Astrocyte (in vitro differentiated cells and primary cell): ENCODE results near the gene PGRMC2. TPM values are rescaled to one million over a fixed set of nuclear protein-coding genes. Genes with fewer than 3 reads are reported as not detected.

Source experiments
- DNase-seq: peaks from one replicate; pipeline ENCODE4 v3.0.0-alpha.2; 2010; ENCODE audit warnings: low read depth
- FAIRE-seq: peaks from 2 replicates; lab custom pipeline; 2011; peaks lifted over from hg19 to GRCh38; lab: Jason Lieb, UNC
- H2AFZ ChIP-seq: 2 replicates; pipeline ENCODE4 v1.6.0; 2012; ENCODE audit warnings: low read depth, low read length, inconsistent platforms
- H3K27ac ChIP-seq: 2 replicates; pipeline ENCODE4 v1.5.1; 2011; ENCODE audit warnings: low read depth, low read length, inconsistent platforms
- H3K27me3 ChIP-seq: 2 replicates; pipeline ENCODE4 v1.6.0; 2011; ENCODE audit warnings: low read length, inconsistent platforms; ENCODE audit not compliant: insufficient read depth
- H3K36me3 ChIP-seq: 2 replicates; pipeline ENCODE4 v1.5.1; 2011; ENCODE audit warnings: low read length, inconsistent platforms; ENCODE audit not compliant: insufficient read depth
- H3K4me1 ChIP-seq: 2 replicates; pipeline ENCODE4 v1.5.1; 2011; ENCODE audit warnings: low read length, inconsistent platforms; ENCODE audit not compliant: insufficient read depth
- H3K4me2 ChIP-seq: 2 replicates; pipeline ENCODE4 v1.6.0; 2012; ENCODE audit warnings: low read length, inconsistent platforms
- H3K4me3 ChIP-seq: 2 replicates; pipeline ENCODE4 v1.5.1; 2011; ENCODE audit warnings: low read depth, mild to moderate bottlenecking, low read length, inconsistent platforms; ENCODE audit not compliant: insufficient read depth
- H3K79me2 ChIP-seq: 2 replicates; pipeline ENCODE4 v1.6.0; 2012; ENCODE audit warnings: mild to moderate bottlenecking, low read length, inconsistent platforms; ENCODE audit not compliant: insufficient read depth
- H3K9ac ChIP-seq: 2 replicates; pipeline ENCODE4 v1.6.0; 2012; ENCODE audit warnings: mild to moderate bottlenecking, low read length, inconsistent platforms
- H3K9me3 ChIP-seq: 2 replicates; pipeline ENCODE4 v1.5.1; 2012; ENCODE audit warnings: low read depth, mild to moderate bottlenecking, low read length, inconsistent platforms; ENCODE audit not compliant: insufficient read depth
- H4K20me1 ChIP-seq: 2 replicates; pipeline ENCODE4 v1.6.0; 2012; ENCODE audit warnings: low read length, inconsistent platforms; ENCODE audit not compliant: insufficient read depth
- H3K27ac Mint-ChIP-seq: one replicate; pipeline ENCODE4 v1.8.0; 2021; ENCODE audit warnings: mild to moderate bottlenecking, mixed read lengths; ENCODE audit not compliant: unreplicated experiment
- H3K27me3 Mint-ChIP-seq: one replicate; pipeline ENCODE4 v1.8.0; 2021; ENCODE audit warnings: low read depth, mixed read lengths; ENCODE audit not compliant: unreplicated experiment
- H3K36me3 Mint-ChIP-seq: one replicate; pipeline ENCODE4 v1.8.0; 2021; ENCODE audit warnings: low read depth, mixed read lengths; ENCODE audit not compliant: unreplicated experiment
- H3K4me1 Mint-ChIP-seq: one replicate; pipeline ENCODE4 v1.8.0; 2021; ENCODE audit warnings: low read depth, mixed read lengths; ENCODE audit not compliant: unreplicated experiment
- H3K4me3 Mint-ChIP-seq: one replicate; pipeline ENCODE4 v1.8.0; 2021; ENCODE audit warnings: mild to moderate bottlenecking, moderate library complexity, mixed read lengths; ENCODE audit not compliant: unreplicated experiment
- H3K9me3 Mint-ChIP-seq: one replicate; pipeline ENCODE4 v1.8.0; 2021; ENCODE audit warnings: mild to moderate bottlenecking, mixed read lengths; ENCODE audit not compliant: unreplicated experiment
- EZH2 ChIP-seq: IDR thresholded peaks from 2 replicates; pipeline ENCODE4 v1.6.1; 2012; ENCODE audit warnings: mild to moderate bottlenecking, low read length, inconsistent platforms; ENCODE audit not compliant: insufficient read depth
- total RNA-seq: library from RNA; stranded (reverse); gene quantifications from 2 replicates; pipeline ENCODE4 v1.2.1, GENCODE V29; 2021
- TF ChIP-seq, protein P1 (sequence below): IDR thresholded peaks from 2 replicates; pipeline ENCODE4 v1.5.1; 2011; ENCODE audit warnings: low read depth, mild to moderate bottlenecking, inconsistent platforms, low read length, moderate library complexity; ENCODE audit not compliant: insufficient read depth

PGRMC2 gene
- total RNA-seq, 1 donor from 2014 or later = 158 TPM

GRCh38 chr4:128225148-128225547 is 62.5 kb downstream of the PGRMC2 start:
- Histone ChIP-seq H4K20me1 (no peaks in the 10 kb centered on the region), H3K36me3 (no peaks in the 10 kb centered on the region), H3K9ac (no peak overlapping the region), H2AFZ (no peak overlapping the region), H3K79me2 (no peaks in the 10 kb centered on the region), H3K4me2 (no peak overlapping the region), H3K27ac (no peak overlapping the region), H3K4me1 (peaks cover 37% of the 10 kb centered on the region), H3K9me3 (no peaks in the 10 kb centered on the region), H3K27me3 (no peaks in the 10 kb centered on the region), H3K4me3 (no peak overlapping the region)
- FAIRE-seq = no peak
- peak; percentile 89 for DNase-seq
- Mint-ChIP-seq H3K27me3 (no peaks in the 10 kb centered on the region), H3K4me3 (no peak overlapping the region), H3K4me1 (peaks cover 40% of the 10 kb centered on the region), H3K9me3 (peaks cover 6% of the 10 kb centered on the region), H3K36me3 (peaks cover 2% of the 10 kb centered on the region), H3K27ac (no peak overlapping the region)
- no peak for TF ChIP-seq EZH2
- TF ChIP-seq, protein P1, sequence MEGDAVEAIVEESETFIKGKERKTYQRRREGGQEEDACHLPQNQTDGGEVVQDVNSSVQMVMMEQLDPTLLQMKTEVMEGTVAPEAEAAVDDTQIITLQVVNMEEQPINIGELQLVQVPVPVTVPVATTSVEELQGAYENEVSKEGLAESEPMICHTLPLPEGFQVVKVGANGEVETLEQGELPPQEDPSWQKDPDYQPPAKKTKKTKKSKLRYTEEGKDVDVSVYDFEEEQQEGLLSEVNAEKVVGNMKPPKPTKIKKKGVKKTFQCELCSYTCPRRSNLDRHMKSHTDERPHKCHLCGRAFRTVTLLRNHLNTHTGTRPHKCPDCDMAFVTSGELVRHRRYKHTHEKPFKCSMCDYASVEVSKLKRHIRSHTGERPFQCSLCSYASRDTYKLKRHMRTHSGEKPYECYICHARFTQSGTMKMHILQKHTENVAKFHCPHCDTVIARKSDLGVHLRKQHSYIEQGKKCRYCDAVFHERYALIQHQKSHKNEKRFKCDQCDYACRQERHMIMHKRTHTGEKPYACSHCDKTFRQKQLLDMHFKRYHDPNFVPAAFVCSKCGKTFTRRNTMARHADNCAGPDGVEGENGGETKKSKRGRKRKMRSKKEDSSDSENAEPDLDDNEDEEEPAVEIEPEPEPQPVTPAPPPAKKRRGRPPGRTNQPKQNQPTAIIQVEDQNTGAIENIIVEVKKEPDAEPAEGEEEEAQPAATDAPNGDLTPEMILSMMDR = no peak

GRCh38 chr4:128221586-128221985 is 66.0 kb downstream of the PGRMC2 start:
- no peak overlapping the region for H3K9ac ChIP-seq
- Mint-ChIP-seq H3K27ac (no peak overlapping the region), H3K27me3 (no peaks in the 10 kb centered on the region), H3K4me3 (no peak overlapping the region), H3K4me1 (peaks cover 19% of the 10 kb centered on the region), H3K36me3 (peaks cover 1% of the 10 kb centered on the region), H3K9me3 (no peaks in the 10 kb centered on the region)
- peak; percentile 76 for DNase-seq
- H3K79me2 ChIP-seq = no peaks in the 10 kb centered on the region
- TF ChIP-seq EZH2 = no peak
- TF ChIP-seq, protein P1 = no peak
- no peaks in the 10 kb centered on the region for H3K27me3 ChIP-seq
- H2AFZ ChIP-seq = no peak overlapping the region
- no peaks in the 10 kb centered on the region for H3K36me3 ChIP-seq
- no peaks in the 10 kb centered on the region for H3K9me3 ChIP-seq
- peak overlapping the region; percentile 33 for H3K27ac ChIP-seq
- H3K4me2 ChIP-seq = peak overlapping the region; percentile 7
- no peak overlapping the region for H3K4me3 ChIP-seq
- H4K20me1 ChIP-seq = no peaks in the 10 kb centered on the region
- H3K4me1 ChIP-seq = peaks cover 26% of the 10 kb centered on the region
- FAIRE-seq = peak; percentile 66
